Tongue (tissue), 2 donors: ENCODE measurements around the gene CDR2. TPM values are rescaled to one million over a fixed set of nuclear protein-coding genes. Genes with fewer than 3 reads are reported as not detected.
A peak's percentile ranks its signal among the peaks of the same experiment; 100 is the strongest.
"Not testable (repeated sequence)": the region's sequence is repeated elsewhere in the genome, so short reads cannot be mapped to it uniquely, and the experiment has no call there.

Experiments
- DNase-seq: peaks from one replicate; pipeline ENCODE4 v3.0.0-alpha.2; 2015
- total RNA-seq: library from RNA; depleted of rRNA; stranded (reverse); fragments of >200 nt; gene quantifications from one replicate; pipeline ENCODE4 v1.2.3, GENCODE V29; 2014

CDR2 gene
- total RNA-seq, 1 donor from 2014 or later, result 35.6 TPM

DNA sequence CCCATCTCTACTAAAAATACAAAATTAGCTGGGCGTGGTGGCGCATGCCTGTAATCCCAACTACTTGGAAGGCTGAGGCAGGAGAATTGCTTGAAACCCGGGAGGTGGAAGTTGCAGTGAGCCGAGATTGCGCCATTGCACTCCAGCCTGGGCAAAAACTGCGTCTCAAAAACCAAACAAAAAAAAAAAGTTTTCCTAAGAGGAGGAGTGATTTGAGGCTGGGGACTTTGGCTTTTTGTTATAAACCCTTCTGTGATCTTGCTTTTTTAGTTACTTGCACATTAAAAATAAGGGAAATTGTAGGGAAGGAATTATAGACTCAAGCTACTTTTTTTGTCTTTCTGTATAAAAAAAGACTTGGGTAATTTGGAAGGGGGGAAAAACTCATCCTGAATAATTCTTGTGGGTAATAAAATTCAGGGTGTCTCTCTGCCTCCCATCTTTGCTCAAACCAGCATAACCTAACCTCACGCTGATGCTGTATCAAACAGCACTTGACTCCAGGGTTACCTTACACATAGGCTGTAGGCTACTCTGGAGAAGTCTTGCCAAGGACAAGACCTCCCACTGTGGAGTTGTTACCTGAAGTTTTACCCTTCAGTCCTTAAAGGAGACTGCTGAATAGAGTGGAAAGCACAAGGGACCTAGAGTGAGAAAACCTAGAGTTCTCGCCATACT, 1.7 kb upstream of the CDR2 start:
- no peak for DNase-seq

DNA sequence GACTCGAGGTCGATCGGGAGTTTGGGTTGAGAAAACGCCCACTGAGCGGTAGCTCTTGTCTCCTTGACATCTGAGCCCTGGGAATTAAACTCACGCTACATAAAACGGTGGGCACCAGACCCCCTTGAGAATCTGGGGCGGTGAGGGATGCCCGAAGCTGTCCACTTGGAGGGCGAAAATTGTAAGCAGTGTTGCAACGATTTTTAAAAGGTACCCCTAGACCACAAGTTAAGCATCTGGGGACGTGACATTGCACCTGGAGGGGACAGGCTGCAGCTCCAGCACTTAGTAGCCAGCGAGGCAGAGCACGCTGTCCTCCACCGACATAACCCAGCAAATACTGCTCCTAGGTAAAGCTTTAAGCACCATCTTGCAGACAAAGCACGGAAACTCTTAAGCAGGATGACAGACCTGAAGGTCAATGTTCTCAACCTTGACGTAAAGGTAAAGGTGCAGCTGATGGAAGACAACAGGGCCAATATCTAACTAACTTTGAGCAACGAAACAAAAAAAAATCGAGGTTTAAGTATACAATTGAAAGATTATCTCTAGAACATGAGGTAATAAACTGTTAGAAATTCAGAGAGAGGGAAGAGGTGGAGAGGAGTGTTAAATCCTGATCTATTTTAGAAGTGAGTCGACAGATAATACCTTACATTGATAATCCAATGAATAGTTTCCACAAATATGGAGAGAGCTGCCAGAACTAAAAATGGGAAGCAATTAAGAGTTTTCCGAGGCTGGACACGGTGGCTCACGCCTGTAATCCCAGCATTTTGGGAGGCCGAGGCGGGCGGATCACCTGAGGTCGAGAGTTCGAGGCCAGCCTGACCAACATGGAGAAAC, 921 bp upstream of the CDR2 start:
- peak; percentile 14 for DNase-seq

DNA sequence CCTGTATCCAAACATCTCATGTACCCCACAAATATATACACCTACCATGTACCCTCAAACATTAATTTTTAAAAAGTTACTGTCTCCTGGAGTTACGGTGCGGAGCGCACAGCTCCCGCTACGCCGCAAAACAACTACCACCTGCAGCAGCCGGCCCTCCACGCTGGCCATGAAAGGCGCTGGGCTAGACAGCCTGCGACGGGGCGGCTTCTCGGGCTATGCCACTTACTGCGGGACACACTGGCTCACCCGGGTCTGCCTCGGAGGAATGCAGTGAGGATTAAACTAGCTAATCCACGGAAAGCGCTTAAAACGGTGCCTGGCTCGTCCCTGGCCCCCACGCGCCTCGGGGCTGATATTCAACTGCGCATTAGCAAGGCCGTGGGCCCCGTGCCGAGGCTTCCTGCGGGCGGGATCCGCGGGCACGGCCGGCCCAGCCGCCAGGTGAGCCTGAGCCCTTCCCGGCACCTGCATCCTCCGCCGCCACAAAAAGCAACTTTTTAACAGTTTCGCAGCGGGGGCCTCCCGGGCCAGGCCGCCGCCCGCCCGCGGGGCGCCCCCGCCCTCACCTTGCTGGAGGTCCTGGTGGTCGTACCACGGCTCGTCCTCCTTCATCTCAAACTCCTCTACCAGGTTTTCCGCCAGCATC, 633 bp downstream of the CDR2 start:
- DNase-seq, result peak; percentile 32

DNA sequence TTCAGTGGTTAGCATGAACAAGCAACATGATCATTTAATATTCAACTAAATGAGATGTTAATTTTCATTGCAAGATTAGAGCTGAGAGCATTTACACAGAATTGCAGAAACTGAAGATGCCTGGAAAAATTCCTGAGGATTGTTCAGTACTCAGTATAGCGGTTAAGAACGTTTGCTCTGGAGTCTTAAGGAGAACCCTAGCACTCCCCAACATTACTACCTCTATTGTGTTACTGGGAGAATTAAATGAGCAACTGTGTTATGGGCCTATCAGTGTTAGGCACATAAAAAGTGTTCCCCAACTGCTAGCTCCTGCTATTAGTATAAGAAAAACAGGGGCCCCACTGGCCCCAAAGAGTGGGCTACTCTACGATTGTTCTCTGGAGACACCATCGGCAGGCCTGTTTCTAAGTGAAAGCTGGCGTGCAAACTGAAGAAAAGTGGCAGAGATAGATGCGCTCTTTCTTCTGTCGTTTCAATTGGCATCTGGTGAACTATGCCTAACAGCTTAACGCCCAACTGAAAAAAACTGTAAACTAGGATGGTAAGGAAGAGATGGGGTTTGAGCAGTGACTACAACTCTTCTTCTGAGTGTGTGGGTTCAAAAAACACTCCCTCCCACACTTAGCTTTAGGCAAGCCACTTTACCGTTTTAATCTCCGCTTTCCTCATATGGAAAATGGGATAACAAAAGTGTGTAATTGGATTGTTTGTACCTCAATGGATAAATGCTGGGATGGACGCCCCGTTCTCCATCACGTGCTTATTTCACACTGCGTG, 1.3 kb downstream of the CDR2 start:
- no peak for DNase-seq

DNA sequence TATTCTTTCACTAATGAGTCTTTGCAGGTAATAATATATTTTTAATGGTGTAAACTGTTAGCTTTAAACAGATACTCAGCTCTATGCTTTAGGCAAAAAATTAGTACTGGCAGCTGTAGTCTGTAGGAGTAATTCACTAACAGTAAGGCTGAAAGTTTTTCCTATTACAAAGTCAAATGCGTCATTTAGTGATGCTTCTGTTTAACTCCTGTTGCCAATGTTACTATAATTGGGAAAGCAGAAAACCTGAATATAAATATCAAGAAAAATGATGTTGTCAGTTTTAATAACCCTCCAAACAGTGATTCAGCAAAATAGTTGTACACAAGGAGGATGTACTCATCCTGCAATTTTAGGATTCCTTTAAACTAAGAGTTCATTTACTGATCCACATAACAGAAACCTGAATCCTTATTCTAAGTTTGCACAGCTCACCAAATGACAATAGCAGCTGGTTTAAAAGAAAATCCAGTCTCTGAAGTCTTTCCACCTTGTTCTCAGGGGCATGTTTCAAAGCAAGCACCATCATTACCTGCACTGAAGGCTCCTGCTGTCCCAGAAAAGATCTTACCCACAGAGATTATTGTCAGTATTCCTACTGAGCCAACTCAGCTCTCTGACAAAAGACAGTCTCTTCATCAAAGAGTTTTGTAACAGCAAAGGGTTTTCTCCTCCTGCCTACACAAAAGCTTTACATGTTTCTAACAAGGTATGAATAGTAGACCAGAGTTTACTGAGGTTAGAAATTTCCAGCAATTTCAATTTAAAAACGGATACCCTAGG, 4.2 kb downstream of the CDR2 start:
- peak; percentile 17 for DNase-seq

DNA sequence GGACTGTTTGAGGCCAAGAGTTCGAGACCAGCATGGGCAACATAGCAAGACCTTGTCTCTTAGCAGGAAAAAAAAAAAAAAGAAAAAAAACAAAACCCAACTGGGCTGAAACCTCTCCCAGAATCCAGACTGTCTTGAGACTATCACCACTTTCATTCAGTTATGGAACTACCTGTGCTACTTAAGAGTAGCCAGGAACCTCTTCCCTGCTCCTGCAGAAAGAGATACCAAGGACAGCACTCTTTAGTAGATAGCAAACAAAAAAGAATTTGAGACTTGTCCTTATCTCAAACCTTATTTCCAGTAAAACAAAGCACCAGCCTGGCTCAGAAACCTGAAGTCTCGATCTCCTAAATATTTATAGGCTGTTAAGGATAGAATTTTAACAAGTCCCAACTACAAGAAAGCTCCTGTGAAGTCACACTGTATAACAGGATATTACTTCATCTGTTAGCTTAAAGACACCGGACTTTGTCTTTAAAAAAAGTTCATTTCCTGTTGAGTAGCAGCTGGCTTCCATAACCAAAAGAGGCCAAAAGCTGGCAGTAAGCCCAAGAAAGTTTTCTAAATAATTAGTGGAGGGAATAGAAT, 5.1 kb downstream of the CDR2 start:
- DNase-seq, result peak; percentile 63

DNA sequence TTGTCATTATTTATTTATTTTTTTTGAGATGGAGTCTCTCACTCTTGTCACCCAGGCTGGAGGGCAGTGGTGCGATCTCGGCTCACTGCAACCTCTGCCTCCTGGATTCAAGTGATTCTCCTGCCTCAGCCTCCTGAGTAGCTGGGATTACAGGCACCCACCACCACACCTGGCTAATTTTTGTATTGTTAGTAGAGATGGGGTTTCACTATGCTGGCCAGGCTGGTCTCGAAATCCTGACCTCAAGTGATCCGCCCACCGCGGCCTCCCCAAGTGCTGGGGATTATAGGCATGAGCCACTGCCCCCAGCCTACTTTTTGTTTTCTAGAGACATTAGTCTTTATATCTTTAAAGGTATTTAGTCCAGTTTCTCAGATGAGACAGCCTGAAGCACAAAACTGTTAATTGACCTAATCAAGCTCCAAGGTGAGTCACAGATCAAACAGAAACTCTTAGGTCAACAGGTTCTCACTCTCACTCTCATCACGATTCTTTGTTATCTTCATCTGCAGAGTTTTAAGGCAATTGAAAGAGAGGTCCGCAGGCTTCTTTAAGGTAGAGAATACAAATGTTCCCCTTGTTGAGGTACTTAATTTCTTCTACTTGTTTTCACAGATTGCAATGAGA, 6.1 kb downstream of the CDR2 start:
- not testable (repeated sequence) for DNase-seq

DNA sequence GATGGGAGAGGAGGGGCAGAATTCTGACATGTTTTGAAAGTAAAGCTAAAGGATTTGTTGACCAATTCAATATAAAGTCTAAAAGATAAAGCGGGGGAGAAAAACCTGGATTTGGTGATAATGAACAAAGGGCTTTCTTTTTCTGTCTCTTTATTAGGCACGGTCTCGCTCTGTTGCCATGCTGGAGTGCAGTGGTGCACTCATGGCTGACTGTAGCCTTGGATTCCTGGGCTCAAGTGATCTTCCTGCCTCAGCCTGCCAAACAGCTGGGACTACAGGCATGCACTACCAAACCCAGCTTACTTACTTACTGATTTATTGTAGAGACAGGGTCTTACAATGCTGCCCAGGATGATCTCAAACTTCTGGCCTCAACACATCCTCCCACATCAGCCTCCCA, 7.5 kb downstream of the CDR2 start:
- no peak for DNase-seq

DNA sequence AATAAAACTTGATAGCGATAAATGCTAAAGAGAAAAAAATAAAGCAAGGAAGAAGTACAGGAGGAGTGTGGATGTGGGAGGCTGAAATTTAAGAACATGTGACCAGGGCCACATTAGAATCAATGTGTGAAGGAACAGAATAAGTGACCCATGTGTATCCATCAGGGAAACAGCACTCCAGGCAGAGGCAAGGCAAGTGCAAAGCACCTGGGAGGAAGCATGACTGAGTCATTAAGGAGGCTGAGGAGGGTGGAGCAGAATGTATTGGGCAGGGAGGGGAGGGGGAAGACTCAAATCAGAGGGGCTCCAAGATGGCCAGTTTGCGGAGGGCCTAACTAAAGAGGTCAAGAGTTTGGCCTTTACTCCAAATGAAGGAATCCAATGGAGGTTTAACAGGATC, 8.0 kb downstream of the CDR2 start:
- DNase-seq, result no peak

DNA sequence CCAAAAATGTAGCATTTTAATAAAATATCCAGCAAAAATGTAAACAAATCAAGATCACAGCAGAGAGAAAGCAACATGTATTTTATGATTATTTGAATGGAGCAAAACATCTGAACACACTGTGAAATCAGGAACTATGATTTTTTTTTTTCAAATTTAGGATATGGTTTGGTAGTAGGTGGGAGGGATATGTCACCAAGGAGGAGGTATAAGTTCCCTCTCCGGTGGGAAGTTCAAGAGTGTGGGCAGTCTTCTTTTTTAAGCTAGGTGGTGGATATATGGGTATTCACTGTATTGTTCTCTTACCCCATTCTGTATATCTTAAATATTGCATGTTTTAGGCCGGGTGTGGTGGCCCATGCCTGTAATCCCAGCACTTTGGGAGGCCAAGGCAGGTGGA, 10.2 kb downstream of the CDR2 start:
- DNase-seq, result no peak

DNA sequence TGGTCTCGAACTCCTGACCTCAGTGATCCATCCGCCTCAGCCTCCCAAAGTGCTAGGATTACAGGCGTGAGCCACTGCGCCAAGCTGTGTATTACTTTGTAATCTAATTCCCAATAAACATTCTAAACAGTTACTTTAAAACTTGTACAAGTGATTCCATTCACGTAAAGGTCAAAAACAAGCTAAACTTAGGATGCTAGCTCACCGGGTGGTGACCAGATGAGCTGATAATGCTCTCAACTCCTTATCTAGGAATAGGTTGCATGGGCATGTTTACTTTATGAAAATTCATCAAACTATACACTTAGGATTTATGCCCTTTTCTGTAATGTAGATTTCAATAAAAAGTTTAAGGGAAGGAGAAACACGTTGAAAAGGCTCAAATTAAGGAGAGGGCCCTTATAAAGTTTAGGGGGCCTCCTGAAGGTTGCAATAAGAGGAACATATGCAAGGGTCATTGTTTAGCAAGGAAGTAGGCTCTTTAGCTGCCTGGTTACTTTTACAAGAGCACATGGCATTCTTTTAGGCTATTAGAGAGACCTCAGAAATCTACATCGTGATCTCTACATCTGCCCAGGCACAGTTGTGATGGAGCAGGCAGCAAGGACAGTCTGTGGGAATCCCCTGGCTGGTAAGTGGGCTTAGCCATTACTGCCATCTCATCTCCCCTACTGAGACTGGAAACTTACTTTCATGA, 13.3 kb downstream of the CDR2 start:
- DNase-seq, result no peak

DNA sequence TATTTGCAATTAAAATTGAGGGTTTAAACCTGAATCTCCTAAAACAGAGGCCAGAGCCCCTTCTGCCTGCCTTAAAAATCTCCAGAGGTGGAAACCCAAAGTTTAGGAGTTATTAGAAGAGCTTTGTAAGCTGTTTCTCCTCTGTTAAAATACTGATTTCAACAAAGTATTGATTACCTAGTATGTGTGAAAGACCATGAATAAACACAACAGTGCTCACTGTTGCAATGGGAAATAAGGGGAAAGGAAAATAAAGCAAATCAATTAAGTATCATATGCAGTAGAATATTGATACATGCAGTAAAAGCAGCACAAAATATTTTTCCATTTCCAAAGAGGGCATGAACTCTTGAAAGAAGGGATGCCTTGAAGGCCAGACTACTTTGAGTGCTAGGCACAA, 14.7 kb downstream of the CDR2 start:
- DNase-seq, result no peak

DNA sequence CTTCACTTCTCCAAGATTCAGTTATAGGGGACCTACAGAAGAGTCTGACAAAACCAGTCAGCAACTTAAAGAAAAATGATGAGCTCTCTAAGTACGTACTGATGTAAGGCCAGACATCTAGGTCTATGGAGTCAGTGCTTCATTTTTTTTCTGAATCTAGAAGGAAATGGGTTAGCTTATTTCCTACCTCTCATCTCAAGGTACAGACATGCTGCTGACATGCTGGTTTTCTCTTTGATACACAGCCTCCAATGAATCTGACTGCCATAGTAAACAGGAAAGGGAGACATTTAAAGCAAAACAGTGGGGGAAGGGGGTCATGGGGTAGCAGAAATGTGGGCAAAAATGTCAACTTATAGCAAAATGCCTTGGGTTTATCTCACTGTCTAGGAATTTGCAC, 16.4 kb downstream of the CDR2 start:
- DNase-seq, result no peak

DNA sequence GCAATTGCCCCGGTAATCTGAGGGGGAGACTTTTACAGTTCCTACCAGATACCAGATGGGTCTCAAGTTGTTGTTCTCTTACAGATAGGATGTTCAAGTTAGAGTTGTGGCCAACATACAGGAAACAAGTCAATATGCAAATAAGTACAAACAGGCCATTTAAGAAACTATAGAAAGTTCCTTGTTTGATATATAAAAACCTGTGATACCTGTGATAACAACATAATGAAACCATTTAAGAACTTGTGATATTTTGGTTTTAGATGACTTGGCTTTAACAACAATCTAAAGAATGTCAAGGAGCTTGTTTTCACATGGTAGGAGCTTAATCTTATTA, 16.8 kb downstream of the CDR2 start:
- no peak for DNase-seq

DNA sequence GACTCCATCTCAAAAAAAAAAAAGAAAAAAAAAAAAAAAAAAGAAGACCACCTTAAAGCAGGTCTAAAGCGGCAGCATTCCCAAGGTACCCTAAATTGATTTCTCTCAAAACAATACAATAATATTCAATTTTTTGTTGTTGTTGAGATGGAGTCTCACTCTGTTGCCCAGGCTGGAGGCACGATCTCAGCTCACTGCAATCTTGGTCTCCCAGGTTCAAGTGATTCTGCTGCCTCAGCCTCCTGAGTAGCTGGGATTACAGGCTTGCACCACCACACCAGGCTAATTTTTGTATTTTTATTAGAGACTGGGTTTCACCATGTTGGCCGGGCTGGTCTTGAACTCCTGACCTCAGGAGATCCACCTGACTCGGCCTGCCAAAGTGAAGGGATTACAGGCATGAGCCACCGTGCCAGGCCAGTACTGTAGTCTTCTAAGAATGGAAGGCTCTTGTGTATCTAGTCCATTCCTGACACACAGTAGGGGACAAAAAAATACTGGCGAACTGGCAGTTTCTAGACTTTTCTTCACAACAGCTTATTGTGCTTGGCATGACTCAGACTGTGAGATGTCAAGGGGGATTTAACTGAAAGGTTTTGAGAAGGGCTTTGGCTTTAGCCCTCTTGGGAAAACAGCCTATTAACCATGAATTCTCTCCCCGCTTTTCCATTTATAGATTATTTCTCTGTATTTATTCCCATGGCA, 17.3 kb downstream of the CDR2 start:
- no peak for DNase-seq

DNA sequence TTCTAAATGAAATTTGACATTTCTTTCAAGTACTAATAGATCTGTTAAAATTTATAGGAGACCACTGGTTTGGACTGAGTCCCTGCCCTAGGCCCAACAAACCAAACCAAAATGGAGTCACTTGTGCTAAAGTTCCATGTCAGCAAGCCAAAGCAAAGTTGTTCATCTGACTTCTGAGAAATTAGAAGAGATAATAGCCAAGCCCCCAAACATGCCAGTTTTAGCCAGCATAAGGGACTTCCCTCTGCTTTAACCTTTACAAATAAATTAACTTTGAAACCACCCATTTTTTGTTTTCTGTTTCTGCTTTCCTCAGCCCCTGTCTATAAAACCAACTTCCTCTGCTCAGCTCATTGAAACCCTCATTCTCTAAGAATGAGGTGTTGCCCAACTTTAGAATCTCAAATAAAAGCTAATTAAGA, 18.9 kb downstream of the CDR2 start:
- no peak for DNase-seq

DNA sequence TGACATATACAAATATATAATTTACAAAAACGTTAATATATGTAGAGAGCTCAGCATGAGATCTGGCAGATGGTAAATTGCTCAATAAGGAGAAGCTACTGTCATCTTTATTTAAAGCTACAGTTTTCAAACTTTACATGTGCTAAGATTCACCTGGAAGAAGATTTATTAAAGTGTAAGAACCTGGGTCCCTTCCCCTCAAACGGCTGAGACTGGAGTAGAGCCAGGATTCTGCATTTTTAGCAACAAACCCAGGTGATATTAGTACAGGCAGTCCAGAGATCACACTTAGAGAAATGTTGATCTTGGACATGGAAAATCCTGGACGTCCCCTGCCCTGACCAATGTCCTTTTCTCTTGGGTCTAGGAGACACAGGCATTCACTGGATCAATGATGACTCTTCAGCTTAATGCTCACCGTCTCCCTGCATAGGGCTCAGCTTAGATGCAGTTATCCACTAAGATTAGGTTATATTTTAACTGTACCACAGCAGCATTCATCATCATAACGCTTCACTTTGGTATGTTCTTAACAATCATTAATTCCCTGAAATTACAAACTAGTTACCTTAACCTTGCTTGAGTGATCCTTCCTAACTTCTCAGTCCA, 20.4 kb downstream of the CDR2 start:
- DNase-seq, result no peak

DNA sequence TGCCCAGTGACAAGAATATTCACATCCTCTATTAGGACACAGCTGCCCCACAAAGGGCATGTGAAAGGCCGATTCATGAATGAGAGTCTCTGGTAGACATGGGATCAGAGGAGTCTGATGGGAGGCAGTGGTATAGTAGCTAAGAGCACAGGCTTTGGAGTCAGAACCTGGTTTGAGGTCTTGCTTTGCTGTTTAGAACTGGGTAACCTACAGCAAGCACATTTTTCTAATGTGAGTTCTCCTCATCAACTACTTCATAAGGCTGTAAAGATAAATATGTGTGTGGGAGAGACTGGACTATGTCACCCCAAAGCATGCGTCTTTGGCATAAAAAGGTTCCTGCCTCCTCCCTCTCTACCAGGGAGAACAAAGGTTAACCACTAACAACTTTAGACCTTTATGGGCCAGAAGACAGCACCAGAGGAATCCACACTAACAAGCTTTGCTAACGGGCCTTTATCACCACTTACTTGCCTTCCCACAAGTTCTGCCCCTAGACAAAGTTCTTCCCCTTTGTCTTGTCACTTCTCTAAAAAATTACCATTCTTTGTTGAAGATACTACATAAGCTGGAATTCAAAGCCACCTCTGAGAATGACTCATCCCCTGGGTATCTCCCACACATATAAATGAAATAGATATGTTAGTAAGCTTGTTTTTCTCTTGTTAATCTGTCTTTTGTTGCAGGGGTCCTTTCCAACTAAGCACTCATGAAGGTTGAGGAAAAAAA, 21.1 kb downstream of the CDR2 start:
- no peak for DNase-seq

DNA sequence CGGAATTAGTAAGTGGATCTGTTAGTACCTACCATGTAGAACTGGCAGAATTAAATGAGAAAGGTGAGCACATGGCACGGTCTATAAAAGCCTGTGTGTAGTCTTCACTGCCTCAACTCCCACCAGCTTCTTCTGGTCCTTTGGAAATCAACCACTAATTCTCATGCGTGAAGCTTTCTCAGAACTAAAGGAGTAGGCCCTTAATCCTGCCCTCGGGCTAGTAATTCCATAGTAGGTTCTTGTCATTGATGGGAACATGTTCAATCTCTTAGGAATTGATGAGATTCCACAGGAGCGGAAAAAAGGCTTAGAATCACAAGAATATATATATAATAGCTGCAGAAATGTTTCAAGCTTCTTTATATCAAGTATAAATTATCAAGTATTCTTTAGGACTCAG, 21.7 kb downstream of the CDR2 start:
- DNase-seq, result no peak
